H9 (cell line): ENCODE measurements around the gene KCTD1. TPM values are rescaled to one million over a fixed set of nuclear protein-coding genes. Genes with fewer than 3 reads are reported as not detected.

Experiments
- DNase-seq: peaks from one replicate; pipeline ENCODE4 v3.0.0-alpha.2; 2017
- H2AFZ ChIP-seq: one replicate; pipeline ENCODE4 v1.6.1; 2013; ENCODE audit warnings: mild to moderate bottlenecking, low read length, control low read depth, moderate library complexity
- H2AK5ac ChIP-seq: 2 replicates; pipeline ENCODE4 v1.6.1; 2013; ENCODE audit warnings: low read length, control low read depth, mixed read lengths; ENCODE audit not compliant: insufficient read length
- H2BK120ac ChIP-seq: one replicate; pipeline ENCODE4 v1.6.1; 2013; ENCODE audit warnings: low read depth, mild to moderate bottlenecking, low read length, control low read depth, inconsistent platforms; ENCODE audit not compliant: poor library complexity, severe bottlenecking
- H2BK12ac ChIP-seq: 2 replicates; pipeline ENCODE4 v1.6.1; 2013; ENCODE audit warnings: low read length, control low read depth, mixed read lengths, low read depth; ENCODE audit not compliant: insufficient read length
- H2BK15ac ChIP-seq: 2 replicates; pipeline ENCODE4 v1.6.1; 2013; ENCODE audit warnings: low read depth, low read length, control low read depth
- H2BK20ac ChIP-seq: one replicate; pipeline ENCODE4 v1.6.1; 2013; ENCODE audit warnings: low read depth, mild to moderate bottlenecking, low read length, control low read depth, inconsistent platforms; ENCODE audit not compliant: poor library complexity, severe bottlenecking
- H2BK5ac ChIP-seq: 2 replicates; pipeline ENCODE4 v1.6.1; 2013; ENCODE audit warnings: low read length, control low read depth, mixed read lengths; ENCODE audit not compliant: insufficient read length
- H3K14ac ChIP-seq: 2 replicates; pipeline ENCODE4 v1.6.1; 2013; ENCODE audit warnings: low read length, control low read depth; ENCODE audit not compliant: insufficient read depth
- H3K18ac ChIP-seq: 2 replicates; pipeline ENCODE4 v1.6.1; 2013; ENCODE audit warnings: low read depth, mild to moderate bottlenecking, mixed read lengths, low read length, control low read depth; ENCODE audit not compliant: insufficient read length
- H3K23ac ChIP-seq: 2 replicates; pipeline ENCODE4 v1.6.1; 2013; ENCODE audit warnings: low read length, control low read depth, mixed read lengths, low read depth; ENCODE audit not compliant: insufficient read length
- H3K23me2 ChIP-seq: 2 replicates; pipeline ENCODE4 v1.6.1; 2013; ENCODE audit warnings: low read depth, mild to moderate bottlenecking, mixed read lengths, low read length, control low read depth; ENCODE audit not compliant: insufficient read length, poor library complexity, severe bottlenecking
- H3K27ac ChIP-seq: 2 replicates; pipeline ENCODE4 v1.5.1; 2013; ENCODE audit warnings: low read length, control low read depth, mixed read lengths, low read depth; ENCODE audit not compliant: insufficient read length
- H3K27me3 ChIP-seq: 2 replicates; pipeline ENCODE4 v1.6.1; 2013; ENCODE audit warnings: low read length, control low read depth, inconsistent platforms; ENCODE audit not compliant: insufficient read depth
- H3K4ac ChIP-seq: 2 replicates; pipeline ENCODE4 v1.6.1; 2013; ENCODE audit warnings: low read depth, mild to moderate bottlenecking, control low read depth, inconsistent platforms, low read length, moderate library complexity
- H3K4me1 ChIP-seq: 2 replicates; pipeline ENCODE4 v1.6.1; 2013; ENCODE audit warnings: low read length, control low read depth, inconsistent platforms; ENCODE audit not compliant: insufficient read depth
- H3K4me2 ChIP-seq: 2 replicates; pipeline ENCODE4 v1.6.1; 2013; ENCODE audit warnings: low read length, control low read depth, mixed read lengths; ENCODE audit not compliant: insufficient read length, insufficient read depth
- H3K56ac ChIP-seq: 2 replicates; pipeline ENCODE4 v1.6.1; 2013; ENCODE audit warnings: low read depth, mild to moderate bottlenecking, mixed read lengths, low read length, control low read depth; ENCODE audit not compliant: insufficient read length
- H3K79me1 ChIP-seq: 2 replicates; pipeline ENCODE4 v1.6.1; 2013; ENCODE audit warnings: low read depth, mild to moderate bottlenecking, moderate library complexity, low read length, control low read depth, inconsistent platforms; ENCODE audit not compliant: insufficient read depth, poor library complexity, severe bottlenecking
- H3K79me2 ChIP-seq: 2 replicates; pipeline ENCODE4 v1.6.1; 2013; ENCODE audit warnings: low read length, control low read depth, inconsistent platforms; ENCODE audit not compliant: insufficient read depth
- H3K9ac ChIP-seq: 2 replicates; pipeline ENCODE4 v1.6.1; 2013; ENCODE audit warnings: low read length, control low read depth, mixed read lengths; ENCODE audit not compliant: insufficient read length; ENCODE audit errors: extremely low read depth
- H3K9me3 ChIP-seq: one replicate; pipeline ENCODE4 v1.6.1; 2013; ENCODE audit warnings: low read depth, low read length, inconsistent platforms; ENCODE audit not compliant: control insufficient read depth
- H3T11ph ChIP-seq: one replicate; pipeline ENCODE4 v1.6.1; 2013; ENCODE audit warnings: mild to moderate bottlenecking, low read length, control low read depth, inconsistent platforms
- H4K20me1 ChIP-seq: one replicate; pipeline ENCODE4 v1.6.1; 2013; ENCODE audit not compliant: control insufficient read depth, insufficient read length, insufficient read depth
- H4K5ac ChIP-seq: 2 replicates; pipeline ENCODE4 v1.6.1; 2013; ENCODE audit warnings: low read depth, mild to moderate bottlenecking, mixed read lengths, low read length, control low read depth; ENCODE audit not compliant: insufficient read length
- H4K8ac ChIP-seq: replicated peaks from 2 replicates; pipeline ENCODE4 v1.6.1; 2013; ENCODE audit warnings: low read length, control low read depth, mixed read lengths, low read depth; ENCODE audit not compliant: insufficient read length
- H4K91ac ChIP-seq: 2 replicates; pipeline ENCODE4 v1.6.1; 2013; ENCODE audit warnings: low read depth, mild to moderate bottlenecking, moderate library complexity, mixed read lengths, low read length, control low read depth; ENCODE audit not compliant: insufficient read length
- H3K27ac Mint-ChIP-seq, 3 experiments: 2 replicates in 2 of 3; 3 replicates in 1 of 3; pipeline ENCODE4 v1.8.0; 2020 to 2021; ENCODE audit warnings: mixed read lengths in 3 of 3, mild to moderate bottlenecking in 1 of 3, moderate library complexity in 1 of 3
- H3K27me3 Mint-ChIP-seq: 2 replicates; pipeline ENCODE4 v1.8.0; 2021; ENCODE audit warnings: low read depth, mild to moderate bottlenecking, moderate library complexity, mixed read lengths
- H3K36me3 Mint-ChIP-seq, 3 experiments: 2 replicates in 2 of 3; 3 replicates in 1 of 3; pipeline ENCODE4 v1.8.0; 2020 to 2021; ENCODE audit warnings: low read depth in 3 of 3, mixed read lengths in 3 of 3; ENCODE audit not compliant: insufficient read depth in 1 of 3
- H3K4me1 Mint-ChIP-seq, 2 experiments: 2 replicates each; pipeline ENCODE4 v1.8.0; 2020; ENCODE audit warnings: mixed read lengths in 2 of 2
- H3K4me3 Mint-ChIP-seq, 2 experiments: 2 replicates in 1 of 2; 3 replicates in 1 of 2; pipeline ENCODE4 v1.8.0; 2020 to 2021; ENCODE audit warnings: mild to moderate bottlenecking in 2 of 2, mixed read lengths in 2 of 2, moderate library complexity in 1 of 2
- H3K9me3 Mint-ChIP-seq, 2 experiments: 2 replicates in 1 of 2; 3 replicates in 1 of 2; pipeline ENCODE4 v1.8.0; 2020; ENCODE audit warnings: mild to moderate bottlenecking in 2 of 2, mixed read lengths in 2 of 2, moderate library complexity in 1 of 2
- WGBS: extraction: QIAGEN DNeasy Blood & Tissue Kit; methylation state at CpG from one replicate; pipeline ENCODE4 v1.1.7; 2013; ENCODE audit warnings: missing lambda C conversion rate, low lambda C conversion rate, mixed read lengths; ENCODE audit not compliant: insufficient read length; ENCODE audit errors: extremely low coverage; 5-methylcytosine and 5-hydroxymethylcytosine counted together
- total RNA-seq: library from RNA; stranded (reverse); gene quantifications from 2 replicates; pipeline ENCODE4 v1.2.1, GENCODE V29; 2021
- TF ChIP-seq, protein P1 (sequence below): fragments of 200-600 bp; sonication (generic); conservative IDR thresholded peaks from 3 replicates; pipeline ENCODE4 v1.8.0; 2021; ENCODE audit warnings: antibody characterized with exemption, mild to moderate bottlenecking

Gene KCTD1
- total RNA-seq, 1 experiment from 2014 or later = 10.8 TPM

DNA sequence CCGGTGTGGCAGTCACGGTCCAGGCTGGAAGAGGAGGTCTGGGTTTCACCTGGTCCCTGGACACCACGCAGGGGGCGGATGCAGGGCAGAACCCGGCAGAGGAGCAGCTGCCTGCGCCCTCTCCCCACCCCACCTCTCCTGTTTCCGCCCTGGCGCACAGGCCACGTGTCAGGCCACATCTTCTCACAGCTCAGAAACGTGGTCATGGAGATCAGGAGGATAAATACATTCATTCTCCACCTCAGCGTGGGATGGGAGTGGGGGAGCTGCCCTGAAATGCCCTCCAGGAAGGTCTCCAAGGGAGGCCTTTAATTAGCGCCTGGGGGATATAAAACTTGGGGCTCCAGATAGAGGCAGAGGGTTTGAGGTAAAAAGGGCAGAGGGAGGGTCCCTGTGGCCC lies 142.0 kb downstream of the KCTD1 start:
- no peak overlapping the region for H4K8ac ChIP-seq
- no peak overlapping the region for H3K56ac ChIP-seq
- Mint-ChIP-seq H3K4me3 (no peak overlapping the region), H3K36me3 (no peaks in the 10 kb centered on the region), H3K9me3 (no peaks in the 10 kb centered on the region), H3K27ac (no peak overlapping the region), H3K27me3 (no peaks in the 10 kb centered on the region; the same call in 1 of the 2 replicates), H3K4me1 (peaks cover 21 to 29% of the 10 kb centered on the region in 2 experiments)
- H2BK20ac ChIP-seq = no peak overlapping the region
- no peak overlapping the region for H4K91ac ChIP-seq
- no peak overlapping the region for H3K27ac ChIP-seq
- H3K9ac ChIP-seq = no peak overlapping the region
- H3K14ac ChIP-seq = no peak overlapping the region
- H3K4ac ChIP-seq = no peak overlapping the region
- no peaks in the 10 kb centered on the region for H3K9me3 ChIP-seq
- no peak overlapping the region for H2AK5ac ChIP-seq
- no peaks in the 10 kb centered on the region for H4K20me1 ChIP-seq
- H2BK5ac ChIP-seq = no peak overlapping the region
- H2BK15ac ChIP-seq = no peak overlapping the region
- H3T11ph ChIP-seq = no peak overlapping the region
- H3K27me3 ChIP-seq = no peaks in the 10 kb centered on the region
- no peak overlapping the region for H3K23ac ChIP-seq
- H3K4me2 ChIP-seq = no peak overlapping the region
- H2BK12ac ChIP-seq = no peak overlapping the region
- TF ChIP-seq, protein P1, sequence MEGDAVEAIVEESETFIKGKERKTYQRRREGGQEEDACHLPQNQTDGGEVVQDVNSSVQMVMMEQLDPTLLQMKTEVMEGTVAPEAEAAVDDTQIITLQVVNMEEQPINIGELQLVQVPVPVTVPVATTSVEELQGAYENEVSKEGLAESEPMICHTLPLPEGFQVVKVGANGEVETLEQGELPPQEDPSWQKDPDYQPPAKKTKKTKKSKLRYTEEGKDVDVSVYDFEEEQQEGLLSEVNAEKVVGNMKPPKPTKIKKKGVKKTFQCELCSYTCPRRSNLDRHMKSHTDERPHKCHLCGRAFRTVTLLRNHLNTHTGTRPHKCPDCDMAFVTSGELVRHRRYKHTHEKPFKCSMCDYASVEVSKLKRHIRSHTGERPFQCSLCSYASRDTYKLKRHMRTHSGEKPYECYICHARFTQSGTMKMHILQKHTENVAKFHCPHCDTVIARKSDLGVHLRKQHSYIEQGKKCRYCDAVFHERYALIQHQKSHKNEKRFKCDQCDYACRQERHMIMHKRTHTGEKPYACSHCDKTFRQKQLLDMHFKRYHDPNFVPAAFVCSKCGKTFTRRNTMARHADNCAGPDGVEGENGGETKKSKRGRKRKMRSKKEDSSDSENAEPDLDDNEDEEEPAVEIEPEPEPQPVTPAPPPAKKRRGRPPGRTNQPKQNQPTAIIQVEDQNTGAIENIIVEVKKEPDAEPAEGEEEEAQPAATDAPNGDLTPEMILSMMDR = no peak
- no peak overlapping the region for H4K5ac ChIP-seq
- no peak for DNase-seq
- peaks cover 5% of the 10 kb centered on the region; the same call in 1 of the 2 replicates for H3K4me1 ChIP-seq
- H2AFZ ChIP-seq = no peak overlapping the region
- WGBS = no CpG with 5 or more reads among the region's 12 CpGs
- H3K23me2 ChIP-seq = no peaks in the 10 kb centered on the region
- no peak overlapping the region for H2BK120ac ChIP-seq
- no peaks in the 10 kb centered on the region for H3K79me1 ChIP-seq
- no peaks in the 10 kb centered on the region for H3K79me2 ChIP-seq
- H3K18ac ChIP-seq = no peak overlapping the region
